Astrocyte of the cerebellum (primary cell): ENCODE data around the gene CACNA1D.

Experiments used
- DNase-seq: peaks from one replicate; pipeline ENCODE4 v3.0.0-alpha.2; 2011; ENCODE audit warnings: low read depth
- H3K4me3 ChIP-seq: 2 replicates; pipeline ENCODE4 v1.5.1; 2011; ENCODE audit warnings: mild to moderate bottlenecking, low read depth, low read length, moderate library complexity
- in situ Hi-C: cut with HindIII; loops from 2 replicates; pipeline ENCODE4 v1.10.0; 2017; ENCODE audit warnings: low sequenced_read_pairs
- TF ChIP-seq, protein P1 (sequence below): IDR thresholded peaks from 2 replicates; pipeline ENCODE4 v1.5.1; 2012; ENCODE audit warnings: low read length, low read depth, moderate library complexity, mild to moderate bottlenecking; ENCODE audit errors: missing control alignments

The CACNA1D gene

DNA sequence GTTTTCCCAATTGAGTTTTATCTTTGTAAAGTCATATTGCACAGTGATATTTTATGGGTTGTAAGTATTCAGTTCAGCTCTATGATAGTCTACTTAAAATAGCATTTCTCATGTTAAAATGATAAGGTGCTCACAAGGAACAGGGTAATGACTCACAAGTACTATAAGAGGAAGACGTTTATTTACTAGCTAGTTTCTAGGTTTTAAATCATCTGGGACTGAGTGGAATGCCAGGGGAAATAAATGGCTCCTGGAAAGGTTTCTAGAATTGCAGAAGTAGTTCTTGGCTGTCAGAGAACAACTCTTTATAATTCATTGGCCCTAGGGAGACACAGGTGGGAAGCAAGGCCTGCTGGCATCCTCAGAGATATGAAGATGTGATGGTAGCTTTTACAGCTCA, 239.0 kb downstream of the CACNA1D start:
- no peak for DNase-seq
- in situ Hi-C loops, result no loop called here
- H3K4me3 ChIP-seq, result no peak overlapping the region
- TF ChIP-seq, protein P1, sequence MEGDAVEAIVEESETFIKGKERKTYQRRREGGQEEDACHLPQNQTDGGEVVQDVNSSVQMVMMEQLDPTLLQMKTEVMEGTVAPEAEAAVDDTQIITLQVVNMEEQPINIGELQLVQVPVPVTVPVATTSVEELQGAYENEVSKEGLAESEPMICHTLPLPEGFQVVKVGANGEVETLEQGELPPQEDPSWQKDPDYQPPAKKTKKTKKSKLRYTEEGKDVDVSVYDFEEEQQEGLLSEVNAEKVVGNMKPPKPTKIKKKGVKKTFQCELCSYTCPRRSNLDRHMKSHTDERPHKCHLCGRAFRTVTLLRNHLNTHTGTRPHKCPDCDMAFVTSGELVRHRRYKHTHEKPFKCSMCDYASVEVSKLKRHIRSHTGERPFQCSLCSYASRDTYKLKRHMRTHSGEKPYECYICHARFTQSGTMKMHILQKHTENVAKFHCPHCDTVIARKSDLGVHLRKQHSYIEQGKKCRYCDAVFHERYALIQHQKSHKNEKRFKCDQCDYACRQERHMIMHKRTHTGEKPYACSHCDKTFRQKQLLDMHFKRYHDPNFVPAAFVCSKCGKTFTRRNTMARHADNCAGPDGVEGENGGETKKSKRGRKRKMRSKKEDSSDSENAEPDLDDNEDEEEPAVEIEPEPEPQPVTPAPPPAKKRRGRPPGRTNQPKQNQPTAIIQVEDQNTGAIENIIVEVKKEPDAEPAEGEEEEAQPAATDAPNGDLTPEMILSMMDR, result no peak

DNA sequence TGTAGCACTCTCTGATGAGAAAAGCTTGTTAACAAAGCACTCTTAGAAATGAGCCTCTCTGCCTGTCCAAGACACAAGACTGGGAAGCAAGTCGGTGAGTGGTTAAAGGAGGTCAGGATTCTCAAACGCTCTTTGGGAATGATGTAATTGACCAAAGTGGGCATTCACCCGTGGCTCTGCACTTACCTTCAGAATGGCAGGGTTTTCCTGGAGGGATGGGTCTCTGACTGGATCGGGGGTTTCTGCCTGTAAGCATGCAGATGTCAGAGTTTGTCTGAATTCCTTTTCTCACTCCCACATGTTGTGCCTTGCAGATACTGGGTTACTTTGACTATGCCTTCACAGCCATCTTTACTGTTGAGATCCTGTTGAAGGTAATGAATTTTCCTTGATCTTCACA, 245.6 kb downstream of the CACNA1D start:
- in situ Hi-C loops, result no loop called here
- DNase-seq, result no peak
- H3K4me3 ChIP-seq, result no peak overlapping the region
- TF ChIP-seq, protein P1, result no peak

DNA sequence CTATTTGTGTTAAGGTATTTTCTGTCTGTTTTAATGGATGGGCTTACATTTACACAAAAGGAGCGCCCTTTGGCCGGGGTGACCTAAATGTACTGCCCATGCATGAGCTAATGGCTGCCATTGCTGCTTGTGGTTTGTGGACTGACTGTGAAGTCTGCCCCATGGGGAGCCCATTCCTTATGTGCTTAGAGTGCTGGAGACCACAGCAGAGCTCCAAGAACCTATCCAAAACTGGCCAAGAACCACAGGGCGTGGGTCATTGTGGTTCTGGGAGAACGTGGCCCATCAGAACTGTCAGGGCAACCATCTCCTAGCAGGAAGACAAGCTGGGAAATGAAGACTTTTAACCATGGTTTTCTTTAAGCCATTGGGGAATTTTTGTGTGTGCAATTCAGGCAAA, 246.5 kb downstream of the CACNA1D start:
- no peak overlapping the region for H3K4me3 ChIP-seq
- TF ChIP-seq, protein P1, result no peak
- in situ Hi-C loops, result no loop called here
- peak; percentile 83 for DNase-seq

DNA sequence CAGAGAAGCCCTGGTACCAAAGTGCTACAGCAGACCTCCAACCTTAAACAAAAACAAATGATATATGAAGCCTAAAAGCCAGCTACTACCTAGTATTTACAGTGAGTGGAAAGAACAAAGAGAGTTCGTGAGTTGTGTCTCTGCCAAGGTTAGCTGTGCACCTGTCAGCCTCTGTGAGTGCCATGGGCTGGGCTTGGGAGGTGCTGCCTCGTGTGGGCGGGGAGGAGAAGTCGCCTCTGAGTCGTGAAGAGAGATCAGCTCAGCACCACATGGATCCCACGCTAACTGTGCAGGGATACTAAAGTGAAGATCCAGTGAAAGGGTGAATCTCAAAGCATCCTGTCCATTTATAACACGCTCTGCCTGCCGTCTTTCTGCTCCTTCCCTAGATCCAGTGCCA, 249.9 kb downstream of the CACNA1D start:
- in situ Hi-C loops, result no loop called here
- H3K4me3 ChIP-seq, result no peak overlapping the region
- TF ChIP-seq, protein P1, result no peak
- no peak for DNase-seq

DNA sequence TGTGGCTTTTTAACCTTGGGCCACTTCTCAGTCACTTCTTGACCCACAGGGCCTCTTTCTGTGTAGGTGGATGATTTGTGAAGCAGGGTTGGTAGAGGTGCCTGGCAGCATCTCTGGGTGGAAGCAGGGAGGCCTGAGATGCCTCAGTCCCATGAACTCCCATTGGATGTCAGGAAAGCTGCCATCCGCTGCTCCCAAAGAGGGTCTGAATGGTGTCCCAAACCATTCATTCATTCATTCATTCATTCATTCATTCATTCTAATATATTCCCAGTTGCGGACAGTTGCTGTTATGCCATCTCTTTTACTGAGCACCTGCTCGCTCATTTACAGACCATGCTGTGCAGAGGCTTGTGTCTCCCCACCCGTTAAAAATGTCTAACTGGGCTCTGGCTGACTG, 253.1 kb downstream of the CACNA1D start:
- TF ChIP-seq, protein P1, result no peak
- no peak overlapping the region for H3K4me3 ChIP-seq
- in situ Hi-C loops, result no loop called here
- DNase-seq, result no peak

DNA sequence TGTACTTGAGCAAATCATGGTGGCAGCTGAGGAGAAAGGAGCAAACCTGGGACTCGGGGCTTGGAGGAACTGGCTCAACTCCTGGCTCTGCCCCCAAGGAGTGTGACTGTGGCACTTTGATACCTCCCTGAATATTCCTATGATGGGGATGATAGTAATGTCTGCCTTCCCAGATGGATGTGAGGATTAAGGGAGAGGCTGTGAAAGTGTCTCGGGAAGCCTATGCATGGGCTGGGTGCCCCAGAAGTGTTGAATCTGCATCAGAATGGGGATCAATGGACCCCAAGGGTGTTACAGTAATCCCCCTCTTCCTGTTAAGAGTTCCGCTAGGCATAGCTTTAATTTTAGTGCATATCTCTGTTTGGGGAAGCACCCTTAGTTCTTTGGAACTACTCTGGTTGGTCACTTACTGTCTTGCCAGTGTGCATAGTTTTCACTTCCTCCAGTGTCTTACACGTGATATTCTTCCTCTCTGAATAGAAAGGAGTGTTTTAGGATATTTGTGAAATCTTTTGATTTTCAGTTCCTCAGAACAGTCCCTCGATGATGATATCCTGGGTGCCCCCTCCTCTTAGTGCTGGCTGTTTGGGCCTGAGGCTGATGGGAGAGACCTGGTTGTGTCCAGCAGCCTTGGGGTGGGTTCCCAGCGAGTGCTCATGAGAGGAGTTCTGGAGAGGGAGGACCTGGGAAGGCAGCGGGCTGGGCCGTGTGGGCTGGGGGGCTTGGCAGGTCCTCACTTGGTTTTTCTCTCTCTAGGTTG, 254.3 kb downstream of the CACNA1D start:
- TF ChIP-seq, protein P1, result no peak
- no peak for DNase-seq
- no peak overlapping the region for H3K4me3 ChIP-seq
- in situ Hi-C loops, result no loop called here
